Measurements from ENCODE around the gene TBXAS1.

Gene TBXAS1

DNA sequence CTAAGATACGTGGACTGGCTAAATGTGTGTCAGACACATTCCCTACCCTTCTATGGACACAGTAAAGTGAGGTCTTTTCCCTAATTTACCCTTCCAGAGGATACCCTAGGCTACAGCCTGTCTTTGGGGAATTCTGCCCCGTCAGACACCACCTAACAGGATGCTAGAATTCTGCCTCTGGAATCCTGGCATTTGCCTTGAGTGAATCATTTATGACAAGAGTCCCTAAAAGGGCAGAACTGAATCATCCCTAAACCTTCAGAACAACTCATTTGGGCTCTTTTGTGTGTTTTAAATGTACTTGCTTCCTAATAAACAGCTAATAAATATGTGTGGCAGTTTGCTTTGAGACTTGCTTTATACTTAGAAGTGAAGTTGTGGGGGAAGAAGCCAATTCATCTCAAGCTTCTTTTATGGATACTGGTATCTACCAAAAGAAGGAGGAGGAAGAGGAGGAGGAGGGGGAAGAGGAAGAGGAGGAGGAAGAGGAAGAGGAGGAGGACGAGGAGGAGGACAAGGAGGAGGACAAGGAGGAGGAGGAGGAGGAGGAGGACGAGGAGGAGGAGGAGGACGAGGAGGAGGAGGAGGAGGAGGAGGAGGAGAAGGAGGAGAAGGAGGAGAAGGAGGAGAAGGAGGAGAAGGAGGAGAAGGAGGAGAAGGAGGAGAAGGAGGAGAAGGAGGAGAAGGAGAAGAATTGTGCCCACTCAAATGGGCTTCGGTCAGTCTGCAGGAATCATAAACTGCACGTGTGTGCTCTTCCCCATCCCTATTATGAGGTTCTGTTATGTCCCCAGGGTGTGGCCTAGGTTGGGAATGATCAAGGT is 206.5 kb downstream of the TBXAS1 start:
- H3K4me3 Mint-ChIP-seq: no peak overlapping the region
- H3K27me3 Mint-ChIP-seq: no peaks in the 10 kb centered on the region
- H3K9me3 Mint-ChIP-seq: no peaks in the 10 kb centered on the region
- no peak for DNase-seq
- peaks cover 66% of the 10 kb centered on the region for H3K36me3 Mint-ChIP-seq
- H3K27ac Mint-ChIP-seq: no peak overlapping the region
- CTCF ChIA-PET: no interaction called here
- peaks cover 41% of the 10 kb centered on the region for H3K4me1 Mint-ChIP-seq

- Mint-ChIP-seq H3K9me3 (no peaks in the 10 kb centered on the region), H3K36me3 (peaks cover 70% of the 10 kb centered on the region), H3K27ac (no peak overlapping the region), H3K27me3 (no peaks in the 10 kb centered on the region), H3K4me3 (no peak overlapping the region), H3K4me1 (peaks cover 44% of the 10 kb centered on the region)
- CTCF ChIA-PET: no interaction called here
- no peak for DNase-seq
These were observed 207.3 kb downstream of the TBXAS1 start for GRCh38 chr7:140036224-140036962.

DNA sequence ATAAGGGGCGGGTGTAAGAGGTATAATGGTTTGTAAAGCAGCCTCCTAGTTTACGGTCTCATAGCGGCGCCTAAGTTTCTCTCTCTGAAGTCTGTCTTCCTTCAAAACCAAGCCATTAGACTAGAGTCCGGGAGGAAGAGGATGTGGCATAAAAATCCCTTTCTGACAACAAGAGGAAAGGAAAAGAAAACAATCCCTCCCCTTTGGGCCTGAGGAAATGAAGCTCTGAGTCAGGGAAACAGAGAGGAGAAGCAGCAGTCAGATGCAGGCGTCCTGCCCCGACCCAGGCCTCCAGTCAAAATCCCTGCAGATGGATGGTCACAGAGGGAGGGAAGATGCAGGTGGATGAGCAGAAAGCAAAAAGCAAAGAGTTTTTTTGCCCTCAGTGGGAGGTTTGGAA is 210.0 kb downstream of the TBXAS1 start:
- peaks cover 35% of the 10 kb centered on the region for H3K4me1 Mint-ChIP-seq
- DNase-seq: no peak
- H3K4me3 Mint-ChIP-seq: no peak overlapping the region
- H3K9me3 Mint-ChIP-seq: no peaks in the 10 kb centered on the region
- H3K27ac Mint-ChIP-seq: no peak overlapping the region
- peaks cover 67% of the 10 kb centered on the region for H3K36me3 Mint-ChIP-seq
- CTCF ChIA-PET: interaction anchor here (1.3 to 1.5 kb wide), 2 partner anchors 12 to 418 kb away, joined by 3 read pairs; no protein-coding TSS in a partner anchor
- no peaks in the 10 kb centered on the region for H3K27me3 Mint-ChIP-seq

- Mint-ChIP-seq H3K27me3 (no peaks in the 10 kb centered on the region), H3K27ac (no peak overlapping the region), H3K36me3 (peaks cover 71% of the 10 kb centered on the region), H3K4me1 (peaks cover 35% of the 10 kb centered on the region), H3K9me3 (no peaks in the 10 kb centered on the region), H3K4me3 (no peak overlapping the region)
- no peak for DNase-seq
- CTCF ChIA-PET: no interaction called here
These were observed 210.8 kb downstream of the TBXAS1 start for GRCh38 chr7:140039896-140040295.

GRCh38 chr7:140041659-140042385 is 212.8 kb downstream of the TBXAS1 start:
- Mint-ChIP-seq H3K36me3 (peaks cover 67% of the 10 kb centered on the region), H3K27ac (no peak overlapping the region)
- CTCF ChIA-PET: interaction anchor here (1.2 kb wide), 1 partner anchor 10 kb away, joined by 3 read pairs; no protein-coding TSS in a partner anchor

GRCh38 chr7:140042386-140042670 is 213.3 kb downstream of the TBXAS1 start:
- Mint-ChIP-seq H3K9me3 (no peaks in the 10 kb centered on the region), H3K27ac (no peak overlapping the region), H3K4me1 (peaks cover 22% of the 10 kb centered on the region), H3K4me3 (no peak overlapping the region), H3K27me3 (no peaks in the 10 kb centered on the region), H3K36me3 (peaks cover 69% of the 10 kb centered on the region)
- no peak for DNase-seq
- CTCF ChIA-PET: no interaction called here

More at GRCh38 chr7:140041659-140042385, 212.8 kb downstream of the TBXAS1 start:
- Mint-ChIP-seq H3K4me1 (peaks cover 23% of the 10 kb centered on the region), H3K4me3 (no peak overlapping the region), H3K27me3 (no peaks in the 10 kb centered on the region), H3K9me3 (no peaks in the 10 kb centered on the region)
- DNase-seq: no peak

DNA sequence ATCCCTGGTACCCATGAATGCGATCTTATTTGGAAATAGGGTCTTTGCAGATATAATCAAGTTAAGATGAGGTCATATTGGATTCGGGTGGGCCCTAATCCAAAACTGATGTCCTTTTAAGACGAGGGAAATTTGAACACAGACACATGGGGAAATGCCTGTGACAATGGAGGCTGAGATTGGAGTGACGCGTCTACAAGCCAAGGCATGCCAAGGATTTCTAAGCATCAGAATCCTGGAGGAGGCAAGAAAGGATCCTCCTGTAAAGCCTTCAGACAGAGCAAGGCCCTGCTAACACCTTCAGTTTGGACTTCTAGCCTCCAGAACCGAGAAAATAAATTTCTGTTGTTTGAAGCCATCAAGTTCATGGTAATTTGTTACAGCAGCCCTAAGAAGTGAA is 215.2 kb downstream of the TBXAS1 start:
- H3K27me3 Mint-ChIP-seq: no peaks in the 10 kb centered on the region
- H3K4me3 Mint-ChIP-seq: no peak overlapping the region
- CTCF ChIA-PET: no interaction called here
- H3K9me3 Mint-ChIP-seq: no peaks in the 10 kb centered on the region
- peaks cover 59% of the 10 kb centered on the region for H3K36me3 Mint-ChIP-seq
- peaks cover 18% of the 10 kb centered on the region for H3K4me1 Mint-ChIP-seq
- no peak for DNase-seq
- H3K27ac Mint-ChIP-seq: no peak overlapping the region

DNA sequence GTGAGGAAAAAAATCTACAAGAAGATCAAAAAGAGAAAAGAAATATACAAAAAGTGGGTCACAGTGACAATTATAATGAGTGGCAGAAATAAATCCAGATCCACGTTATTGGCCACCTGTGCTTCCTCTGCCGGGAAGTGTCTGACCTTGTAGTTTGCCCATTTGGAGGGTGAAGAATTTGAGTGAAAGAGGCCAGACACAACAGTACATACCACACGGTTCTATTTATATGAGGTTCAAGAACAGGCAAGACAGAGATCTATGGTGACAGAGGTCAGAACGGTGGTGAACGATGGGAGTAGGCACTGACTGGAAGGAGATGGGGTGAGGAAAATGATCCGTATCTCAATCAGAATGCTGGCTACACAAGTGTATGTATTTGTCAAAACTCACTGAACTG is 216.6 kb downstream of the TBXAS1 start:
- H3K4me3 Mint-ChIP-seq: no peak overlapping the region
- CTCF ChIA-PET: no interaction called here
- H3K9me3 Mint-ChIP-seq: no peaks in the 10 kb centered on the region
- no peaks in the 10 kb centered on the region for H3K27me3 Mint-ChIP-seq
- peaks cover 5% of the 10 kb centered on the region for H3K4me1 Mint-ChIP-seq
- DNase-seq: no peak
- H3K27ac Mint-ChIP-seq: no peak overlapping the region
- H3K36me3 Mint-ChIP-seq: peaks cover 51% of the 10 kb centered on the region

GRCh38 chr7:140047197-140047596 is 218.1 kb downstream of the TBXAS1 start:
- Mint-ChIP-seq H3K27me3 (no peaks in the 10 kb centered on the region), H3K27ac (no peak overlapping the region), H3K4me1 (peaks cover 3% of the 10 kb centered on the region), H3K9me3 (no peaks in the 10 kb centered on the region), H3K4me3 (no peak overlapping the region), H3K36me3 (peaks cover 46% of the 10 kb centered on the region)
- CTCF ChIA-PET: no interaction called here
- DNase-seq: no peak

GRCh38 chr7:140048138-140048537 is 219.1 kb downstream of the TBXAS1 start:
- no peak overlapping the region for H3K27ac Mint-ChIP-seq
- CTCF ChIA-PET: no interaction called here

DNA sequence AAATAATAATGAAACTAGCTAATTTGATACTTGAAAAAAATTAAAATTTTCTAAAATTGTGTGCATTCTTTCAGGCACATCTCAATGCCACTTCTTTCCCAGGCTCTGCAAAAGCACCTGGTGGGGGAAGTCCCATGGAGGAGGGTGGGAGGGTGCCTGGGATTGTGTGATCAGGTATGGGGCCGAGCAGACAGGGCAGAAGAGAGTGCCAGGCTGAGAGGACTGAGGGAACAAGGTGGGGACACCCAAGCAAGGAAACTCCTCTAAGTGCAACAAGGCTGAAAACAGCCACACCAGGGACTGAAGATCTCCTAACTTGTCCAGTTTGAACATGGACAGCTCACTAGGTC is 219.9 kb downstream of the TBXAS1 start:
- Mint-ChIP-seq H3K27me3 (no peaks in the 10 kb centered on the region), H3K36me3 (peaks cover 55% of the 10 kb centered on the region), H3K4me1 (peaks cover 11% of the 10 kb centered on the region), H3K4me3 (no peak overlapping the region), H3K9me3 (no peaks in the 10 kb centered on the region), H3K27ac (no peak overlapping the region)
- CTCF ChIA-PET: no interaction called here
- DNase-seq: no peak

More at GRCh38 chr7:140048138-140048537, 219.1 kb downstream of the TBXAS1 start:
- Mint-ChIP-seq H3K9me3 (no peaks in the 10 kb centered on the region), H3K4me3 (no peak overlapping the region), H3K4me1 (peaks cover 3% of the 10 kb centered on the region), H3K27me3 (no peaks in the 10 kb centered on the region), H3K36me3 (peaks cover 51% of the 10 kb centered on the region)
- DNase-seq: no peak

DNA sequence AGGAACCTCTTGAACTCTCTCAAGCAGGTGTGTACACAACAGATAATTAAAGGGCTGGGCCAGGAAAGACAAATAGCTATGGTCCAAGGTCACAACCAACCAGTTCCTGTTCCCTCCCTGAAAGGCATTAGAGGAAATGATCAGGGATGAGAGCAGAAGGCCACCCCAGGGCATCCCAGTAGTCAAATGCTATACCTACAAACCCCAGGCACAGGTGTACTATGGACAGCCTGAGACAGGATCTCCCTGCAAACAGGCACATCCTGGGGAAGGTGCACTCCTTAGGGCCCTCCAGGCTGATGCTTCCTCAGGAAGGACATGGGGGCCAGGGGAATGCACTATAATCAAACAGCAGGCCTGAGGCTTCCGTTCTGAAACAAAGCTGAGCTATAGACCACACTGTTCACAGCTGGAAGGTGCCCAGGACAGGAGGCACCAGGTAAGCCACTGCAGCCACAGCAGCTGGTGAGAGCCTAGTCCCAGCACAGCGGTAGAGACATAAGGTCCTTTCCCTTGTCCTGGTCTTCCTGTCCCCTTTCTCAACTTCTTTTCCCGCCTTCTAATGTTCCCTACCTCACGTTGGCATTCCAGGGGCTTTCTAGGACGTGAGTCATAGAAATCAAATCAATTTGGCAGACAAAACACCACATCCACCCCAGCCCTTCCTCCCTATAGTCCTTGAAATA is 220.4 kb downstream of the TBXAS1 start:
- Mint-ChIP-seq H3K36me3 (peaks cover 56% of the 10 kb centered on the region), H3K27ac (no peak overlapping the region), H3K4me1 (peaks cover 17% of the 10 kb centered on the region), H3K9me3 (no peaks in the 10 kb centered on the region), H3K27me3 (no peaks in the 10 kb centered on the region), H3K4me3 (no peak overlapping the region)
- CTCF ChIA-PET: no interaction called here
- no peak for DNase-seq

DNA sequence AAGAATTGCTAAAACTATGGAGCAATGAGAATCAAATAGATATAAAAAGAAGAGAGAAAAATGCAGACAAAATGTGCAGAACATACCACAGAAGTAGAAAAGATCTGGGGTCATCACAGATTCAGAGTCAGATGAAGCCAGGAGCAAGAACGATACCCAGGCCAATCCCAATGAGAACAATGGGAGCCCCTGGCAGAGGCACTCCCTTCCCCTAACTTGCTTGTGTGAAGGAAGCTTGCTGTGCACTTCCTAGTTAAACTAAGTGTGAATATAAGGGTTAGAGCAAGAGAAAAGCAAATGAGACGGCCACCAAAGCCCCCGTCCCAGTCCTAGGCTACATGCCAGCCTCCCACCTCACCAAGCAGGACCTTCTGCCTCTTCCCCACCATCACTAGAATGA is 221.0 kb downstream of the TBXAS1 start:
- Mint-ChIP-seq H3K9me3 (no peaks in the 10 kb centered on the region), H3K4me1 (peaks cover 23% of the 10 kb centered on the region), H3K27me3 (no peaks in the 10 kb centered on the region), H3K36me3 (peaks cover 59% of the 10 kb centered on the region), H3K27ac (no peak overlapping the region), H3K4me3 (no peak overlapping the region)
- CTCF ChIA-PET: interaction anchor here (1.6 kb wide), 1 partner anchor 14 kb away, joined by 3 read pairs; no protein-coding TSS in a partner anchor
- no peak for DNase-seq

DNA sequence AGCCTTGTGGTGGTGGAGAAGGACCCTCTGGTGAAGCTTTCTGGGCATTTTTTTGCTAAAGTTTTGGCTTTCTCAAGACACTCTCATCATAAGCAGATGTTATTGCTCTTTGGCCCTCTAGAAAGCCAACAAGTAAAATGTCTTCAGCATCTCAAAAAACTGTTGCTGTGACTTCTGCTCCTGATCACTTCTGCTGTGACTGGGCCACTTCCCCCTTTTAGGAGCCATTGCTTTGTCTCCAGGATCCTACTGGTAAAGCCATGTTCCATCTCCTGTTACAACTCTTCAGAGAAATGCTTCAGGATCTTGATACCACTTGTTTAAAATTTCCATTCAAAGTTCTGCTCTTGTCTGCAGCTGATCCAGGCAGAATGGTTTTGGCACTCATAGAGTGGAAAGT is 222.8 kb downstream of the TBXAS1 start:
- no peaks in the 10 kb centered on the region for H3K9me3 Mint-ChIP-seq
- H3K36me3 Mint-ChIP-seq: peaks cover 62% of the 10 kb centered on the region
- no peak overlapping the region for H3K27ac Mint-ChIP-seq
- H3K4me1 Mint-ChIP-seq: peaks cover 29% of the 10 kb centered on the region
- no peak overlapping the region for H3K4me3 Mint-ChIP-seq
- no peaks in the 10 kb centered on the region for H3K27me3 Mint-ChIP-seq
- DNase-seq: no peak
- CTCF ChIA-PET: interaction anchor here (1.4 to 1.6 kb wide), 2 partner anchors 10 to 12 kb away, joined by 3 read pairs; no protein-coding TSS in a partner anchor
